A549 treated with Hydrocortisone at 1 μM for 4 hours (cell line): ENCODE measurements around the gene UBQLN1. TPM values are rescaled to one million over a fixed set of nuclear protein-coding genes. Genes with fewer than 3 reads are reported as not detected.

Source experiments
- total RNA-seq: library from RNA; stranded (reverse); fragments of 200-300 nt; extraction: Qiagen RNA extraction; gene quantifications from 5 replicates; pipeline ENCODE4 v1.2.3, GENCODE V29; 2022

Gene UBQLN1
- total RNA-seq = 95.8 to 125 TPM (median 109 TPM) in 5 replicates

GRCh38 chr9:83707768-83708514 lies at the start of gene UBQLN1:
TSS of gene UBQLN1 (minus strand) at chr9:83707958. CDS start at chr9:83707679, 279 bp downstream.

GRCh38 chr9:83622939-83623678 lies 84.6 kb downstream of the UBQLN1 start, which contains the start of gene IDNK:
TSS of gene IDNK (plus strand) at chr9:83623143. CDS start at chr9:83623172, 29 bp downstream.

Other genes with a start within 250 kb of the UBQLN1 start
- gene FRMD3, start 169.6 kb downstream of the UBQLN1 start, total RNA-seq = 4.7 to 6.0 TPM (median 5.9 TPM) in 5 replicates
- 6.2 to 7.6 TPM (median 6.4 TPM) in 5 replicates for gene IDNK, start 84.8 kb downstream of the UBQLN1 start, total RNA-seq
- 3.1 to 4.6 TPM (median 4.3 TPM) in 5 replicates for gene GKAP1, start 109.8 kb upstream of the UBQLN1 start, total RNA-seq
- gene KIF27, start 213.5 kb upstream of the UBQLN1 start, total RNA-seq = 0.68 to 1.1 TPM (median 1.1 TPM) in 5 replicates